COR-L47 (cell line): ENCODE measurements around the gene SCAPER.
A peak's percentile ranks its signal among the peaks of the same experiment; 100 is the strongest.

Experiments
- DNase-seq: peaks from one replicate; lab custom pipeline; 2025; lab: John Stamatoyannopoulos, UW

SCAPER gene

DNA sequence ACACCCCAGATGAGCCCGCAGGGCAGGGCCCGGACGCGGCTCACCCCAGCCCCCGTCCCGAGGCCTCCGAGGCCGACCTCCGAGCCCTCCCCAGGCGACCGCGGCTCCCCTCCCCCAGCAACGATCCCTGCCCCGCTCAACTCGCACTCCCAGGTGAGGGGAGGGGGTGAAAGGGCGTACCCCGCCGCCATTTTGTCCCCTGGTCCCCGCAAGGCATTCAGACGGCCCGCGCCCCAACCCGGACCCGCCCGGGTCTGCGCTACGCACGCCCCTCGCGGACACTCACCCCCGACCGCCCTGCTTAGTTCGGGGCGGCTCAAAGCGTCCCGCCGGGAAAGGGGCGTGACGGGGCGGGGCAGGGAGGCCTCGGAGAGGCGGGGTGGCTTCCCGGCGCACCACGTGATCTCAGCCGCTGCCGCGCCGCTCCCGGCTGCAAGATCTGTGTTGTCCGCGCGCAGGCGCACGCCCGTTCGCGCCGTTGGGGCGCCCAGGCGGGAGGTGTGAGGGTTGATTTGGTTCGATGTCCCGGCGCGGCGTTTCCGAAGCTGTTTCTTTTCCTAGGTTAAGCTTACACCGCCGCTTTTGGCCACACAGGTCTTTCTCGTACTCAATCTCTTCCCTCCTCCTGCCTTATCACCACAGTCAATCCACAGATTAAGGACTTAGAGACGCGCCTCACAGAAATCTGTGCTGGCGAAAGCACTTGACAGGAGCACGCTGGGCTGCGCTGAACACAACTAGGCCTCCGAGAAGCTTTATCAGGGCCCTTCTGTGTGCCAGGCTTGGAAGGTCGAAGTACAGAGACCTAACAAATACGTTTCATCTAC is at the start of gene SCAPER:
Gene SCAPER, minus strand, starts transcription at position 328 of the 827 bp plus-strand sequence. CDS start 21,523 bp downstream, outside the sequence.
- peak; percentile 85 for DNase-seq

DNA sequence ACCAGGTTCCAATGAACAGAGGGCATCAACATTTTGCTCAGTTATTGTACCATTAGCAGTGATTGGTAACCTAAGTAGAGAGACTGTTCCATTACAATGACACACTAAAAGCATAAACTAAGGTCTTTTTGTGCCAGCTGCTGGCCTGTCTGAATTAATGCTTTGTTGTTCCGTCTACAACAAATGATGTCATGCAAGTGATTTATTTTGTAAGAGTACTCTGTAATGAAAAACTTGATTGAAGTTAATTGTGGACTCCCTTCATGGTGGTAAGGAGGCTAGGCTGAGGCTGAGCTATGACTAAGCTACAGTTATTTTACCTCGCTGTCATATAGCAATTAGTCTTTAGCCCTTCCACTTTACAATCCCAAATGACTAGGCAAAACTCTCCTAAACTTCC is 49.6 kb upstream of the SCAPER start:
- no peak for DNase-seq

GRCh38 chr15:76953913-76954312 is 48.8 kb upstream of the SCAPER start:
- DNase-seq = no peak

DNA sequence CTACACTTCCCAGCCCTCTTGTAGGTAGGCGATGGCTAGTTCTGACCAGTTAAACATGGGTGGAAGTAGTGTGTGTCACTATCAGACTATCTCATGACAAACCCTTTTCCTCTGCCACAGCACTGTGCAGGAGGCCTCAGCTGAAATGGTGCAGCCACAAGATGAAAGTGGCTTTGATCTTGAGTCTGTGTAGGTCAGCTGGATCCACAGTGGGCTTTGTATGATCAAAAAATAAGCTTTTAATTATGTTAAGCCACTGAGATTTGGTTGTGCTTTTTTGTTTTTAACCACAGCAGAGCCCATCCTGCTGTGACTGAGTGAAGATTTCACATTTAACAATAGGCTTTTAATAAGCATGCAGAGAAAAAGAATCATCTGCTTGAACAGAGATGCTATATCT is 46.1 kb upstream of the SCAPER start:
- DNase-seq = no peak

GRCh38 chr15:76947454-76947853 is 42.3 kb upstream of the SCAPER start:
- no peak for DNase-seq

GRCh38 chr15:76945494-76946093 is 40.5 kb upstream of the SCAPER start:
- no peak for DNase-seq

DNA sequence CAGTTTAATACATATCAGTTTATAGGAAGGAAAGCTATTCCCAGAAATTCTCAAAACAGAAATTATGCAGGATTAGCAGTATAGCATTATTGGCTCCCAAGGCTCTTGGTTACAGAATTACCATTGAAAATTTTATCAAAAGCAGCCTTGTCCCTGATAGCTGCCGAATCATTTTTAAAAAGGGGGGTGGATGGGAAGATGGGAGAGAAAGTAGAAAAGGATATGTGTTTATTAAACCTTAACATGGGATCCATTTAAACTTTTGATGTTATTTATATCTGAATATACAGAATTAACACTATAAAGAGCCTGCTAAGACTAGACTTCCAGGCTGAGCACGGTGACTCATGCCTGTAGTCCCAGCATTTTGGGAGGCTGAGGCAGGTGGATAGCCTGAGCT is 37.2 kb upstream of the SCAPER start:
- DNase-seq = no peak

DNA sequence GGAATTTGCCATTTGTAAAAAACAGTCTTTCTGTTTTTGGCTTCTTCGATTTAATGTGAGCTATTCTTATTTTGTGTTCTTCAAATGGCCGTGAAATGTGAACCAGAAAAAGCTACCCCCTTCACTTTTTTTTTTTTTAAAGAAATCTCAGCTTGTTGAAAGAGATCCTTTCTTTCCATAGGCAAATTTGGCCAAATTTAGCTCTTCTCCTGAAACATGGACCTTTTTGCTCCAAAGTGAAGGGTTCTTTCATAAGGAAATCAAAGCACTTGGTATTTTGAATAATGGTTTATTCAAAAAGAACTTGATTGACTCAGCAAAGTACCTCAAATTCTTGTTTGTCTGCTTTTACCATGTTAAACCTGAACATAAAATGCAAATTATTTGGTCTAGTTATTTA is 36.5 kb upstream of the SCAPER start:
- no peak for DNase-seq

DNA sequence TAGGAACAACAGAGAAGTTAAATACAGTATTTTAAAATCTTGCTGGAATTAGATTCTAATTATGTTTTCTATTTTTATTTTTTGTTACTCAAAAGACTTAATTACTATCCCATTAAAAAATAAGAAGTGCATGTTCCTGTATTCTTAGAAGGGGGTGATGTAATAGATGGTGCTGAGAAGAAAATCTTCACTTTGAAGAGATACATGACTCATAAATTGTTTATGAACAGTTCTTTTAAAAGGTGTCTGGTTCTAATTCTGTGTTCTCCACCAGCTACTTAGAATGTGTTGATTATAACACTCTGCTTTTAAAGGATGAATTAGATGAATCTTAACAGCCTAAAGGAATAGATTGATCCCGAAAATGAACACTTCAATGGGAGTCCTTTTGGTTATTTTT is 34.6 kb upstream of the SCAPER start:
- no peak for DNase-seq

DNA sequence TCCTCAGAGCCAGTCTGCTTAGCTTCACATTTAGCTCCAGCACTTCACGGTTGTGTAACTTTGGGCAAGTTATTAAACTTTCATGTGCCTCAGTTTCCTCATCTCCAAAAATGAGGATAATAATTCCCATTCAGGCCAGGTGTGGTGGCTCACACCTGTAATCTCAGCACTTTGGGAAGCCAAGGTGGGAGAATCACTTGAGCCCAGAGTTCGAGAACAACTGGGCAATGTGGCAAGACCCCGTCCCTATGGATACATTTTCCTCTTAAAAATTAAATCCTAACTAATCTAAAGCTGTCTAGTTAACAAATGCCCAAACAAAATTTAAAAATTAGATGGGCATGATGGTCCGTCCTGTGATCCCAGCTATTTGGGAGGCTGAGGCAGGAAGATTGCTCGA is 33.6 kb upstream of the SCAPER start:
- no peak for DNase-seq

GRCh38 chr15:76936671-76937070 is 31.5 kb upstream of the SCAPER start:
- no peak for DNase-seq

DNA sequence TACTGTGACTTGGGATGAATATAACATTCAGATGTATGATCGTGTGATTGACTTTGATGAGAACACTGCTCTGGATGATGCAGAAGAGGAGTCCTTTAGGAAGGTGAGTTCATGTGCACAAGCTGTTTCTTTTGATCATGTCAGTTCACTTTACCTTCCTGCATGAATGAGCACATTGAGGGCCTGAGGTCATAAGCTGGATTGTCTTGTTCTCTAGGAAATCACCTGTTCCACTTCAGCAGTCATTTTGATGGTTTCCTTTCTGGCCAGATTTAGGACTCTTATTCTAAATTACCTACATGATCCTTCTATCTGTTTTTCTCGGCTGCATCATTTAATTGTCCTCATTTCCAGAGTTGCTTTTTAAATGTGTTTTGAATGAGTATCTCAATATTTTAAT is 30.5 kb upstream of the SCAPER start:
- no peak for DNase-seq

GRCh38 chr15:76932135-76932966 is 27.2 kb upstream of the SCAPER start:
- DNase-seq = no peak

DNA sequence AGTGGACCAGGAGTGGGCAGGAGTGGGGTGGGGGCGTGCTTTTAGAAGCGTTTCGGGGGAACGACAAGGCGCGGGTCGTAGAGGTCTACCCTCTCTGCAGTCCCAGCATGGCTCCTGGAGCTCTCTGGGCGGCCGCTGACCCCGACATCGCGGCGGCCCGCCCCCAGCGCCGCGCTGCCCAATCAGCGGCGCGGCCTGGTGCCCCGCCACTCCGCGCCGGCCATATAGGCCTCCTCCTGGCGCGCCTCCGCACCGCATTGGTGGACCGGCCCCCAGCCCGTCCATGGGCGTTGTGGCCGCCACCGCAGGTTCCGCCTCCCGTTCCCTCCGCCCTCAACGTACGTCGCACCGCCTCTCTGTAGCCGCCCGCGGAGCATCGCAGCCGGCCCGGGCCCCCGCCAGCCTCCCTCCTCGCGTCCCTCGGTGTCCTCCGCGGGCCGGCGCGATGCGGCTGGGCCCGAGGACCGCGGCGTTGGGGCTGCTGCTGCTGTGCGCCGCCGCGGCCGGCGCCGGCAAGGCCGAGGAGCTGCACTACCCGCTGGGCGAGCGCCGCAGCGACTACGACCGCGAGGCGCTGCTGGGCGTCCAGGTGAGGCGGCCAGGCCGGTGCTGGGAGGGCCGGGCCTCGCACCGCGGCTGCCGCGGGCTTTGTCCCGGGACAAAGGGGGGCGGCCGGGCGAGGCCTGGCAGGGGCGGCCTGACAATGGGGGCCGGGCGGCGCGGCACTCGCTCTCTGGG is 26.4 kb upstream of the SCAPER start, which contains the start of gene RCN2:
Gene RCN2, plus strand, starts transcription at position 353 of the 738 bp plus-strand sequence. Its CDS starts 93 bp downstream, at position 446.
- peak; percentile 95 for DNase-seq

GRCh38 chr15:76930831-76931396 is 25.8 kb upstream of the SCAPER start:
- no peak for DNase-seq

GRCh38 chr15:76929011-76929760 is 24.0 kb upstream of the SCAPER start:
- no peak for DNase-seq

DNA sequence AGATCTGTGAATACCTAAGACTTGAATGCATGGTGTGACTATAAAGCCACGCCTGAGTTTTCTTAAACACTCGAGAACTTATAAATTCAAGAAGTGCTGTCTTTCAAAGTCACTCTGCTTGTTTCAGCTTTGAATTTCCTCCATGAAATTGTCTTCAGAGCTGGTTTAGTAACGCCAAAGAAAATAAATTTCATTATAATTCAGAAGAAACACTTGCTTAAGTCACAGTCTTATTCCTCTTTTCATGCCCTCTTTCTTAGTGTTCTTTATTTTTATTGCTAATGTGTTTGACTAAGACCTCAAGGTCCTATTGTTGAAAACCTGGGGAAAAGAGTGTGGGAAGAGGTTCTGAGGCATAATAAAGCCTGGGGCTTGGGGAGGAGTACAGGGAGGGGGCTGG is 23.1 kb upstream of the SCAPER start:
- DNase-seq = no peak

- DNase-seq = no peak
Observed at GRCh38 chr15:76916369-76916768, 11.2 kb upstream of the SCAPER start.

DNA sequence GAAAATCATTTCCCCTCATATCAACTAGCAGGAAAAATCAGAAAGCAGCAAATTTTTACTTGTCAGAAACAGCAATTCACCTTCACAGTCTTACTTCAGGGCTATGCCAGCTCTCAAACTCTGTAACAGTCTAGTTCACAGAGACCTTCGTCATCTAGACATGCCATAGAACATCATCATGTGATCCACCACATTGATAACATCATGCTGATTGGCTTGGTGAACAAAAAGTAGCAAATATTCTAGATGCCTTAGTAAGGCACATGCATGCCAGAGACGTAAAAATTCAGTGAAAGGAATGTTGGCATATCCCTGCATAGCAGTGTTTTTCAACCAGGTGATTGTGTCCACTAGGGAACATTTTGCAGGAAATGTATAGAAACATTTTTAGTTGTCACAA is 8.6 kb upstream of the SCAPER start:
- DNase-seq = no peak

- DNase-seq = no peak
Observed at GRCh38 chr15:76912430-76912829, 7.3 kb upstream of the SCAPER start.

DNA sequence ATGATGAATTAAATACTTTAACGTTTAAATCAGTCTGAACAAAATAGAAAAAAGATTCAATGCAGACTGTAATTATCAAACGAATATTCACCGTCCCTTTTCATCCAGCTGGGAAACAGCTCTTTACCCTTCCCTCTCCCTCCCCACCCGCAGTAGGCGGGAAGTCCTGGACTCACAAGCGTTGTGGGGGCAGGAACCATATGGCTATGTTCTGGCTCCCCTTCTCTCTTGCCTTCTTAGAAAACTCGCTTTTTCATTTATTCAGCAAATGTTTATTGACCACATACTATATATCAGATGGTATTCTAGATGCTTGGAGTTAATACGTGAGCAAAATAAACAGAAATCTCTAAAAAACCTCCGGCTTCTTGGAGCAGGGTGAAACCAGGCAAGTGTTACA is 715 bp upstream of the SCAPER start:
- no peak for DNase-seq
